HEK293 (cell line): Measurements from ENCODE around the gene STX3.

ENCODE experiments used
- GLI4 ChIP-seq: fragments of 450-650 bp; formaldehyde crosslinking; IDR thresholded peaks from 2 replicates; pipeline ENCODE4 v1.5.1; 2016; ENCODE audit warnings: missing biosample characterization, missing genetic modification characterization
- KLF1 ChIP-seq: fragments of 450-650 bp; formaldehyde crosslinking; IDR thresholded peaks from 2 replicates; pipeline ENCODE4 v1.5.1; 2016; ENCODE audit warnings: missing biosample characterization, missing genetic modification characterization
- RBAK ChIP-seq: fragments of 450-650 bp; formaldehyde crosslinking; IDR thresholded peaks from 2 replicates; pipeline ENCODE4 v1.5.1; 2016; ENCODE audit warnings: missing biosample characterization, missing genetic modification characterization
- SP2 ChIP-seq: fragments of 450-650 bp; formaldehyde crosslinking; IDR thresholded peaks from 2 replicates; pipeline ENCODE4 v1.5.1; 2016; ENCODE audit warnings: missing biosample characterization, missing genetic modification characterization
- SP3 ChIP-seq: fragments of 450-650 bp; formaldehyde crosslinking; IDR thresholded peaks from 2 replicates; pipeline ENCODE4 v1.5.1; 2016; ENCODE audit warnings: missing biosample characterization, missing genetic modification characterization
- ZBTB1 ChIP-seq: fragments of 450-650 bp; formaldehyde crosslinking; IDR thresholded peaks from 2 replicates; pipeline ENCODE4 v1.5.1; 2016; ENCODE audit warnings: missing biosample characterization, missing genetic modification characterization
- ZNF174 ChIP-seq: fragments of 450-650 bp; formaldehyde crosslinking; IDR thresholded peaks from 2 replicates; pipeline ENCODE4 v1.5.0; 2017; ENCODE audit warnings: missing biosample characterization, mild to moderate bottlenecking, missing genetic modification characterization
- ZNF184 ChIP-seq: fragments of 450-650 bp; IDR thresholded peaks from 2 replicates; pipeline ENCODE4 v1.5.1; 2018; ENCODE audit warnings: missing biosample characterization, mild to moderate bottlenecking, missing genetic modification characterization
- ZNF19 ChIP-seq: fragments of 450-650 bp; formaldehyde crosslinking; IDR thresholded peaks from 2 replicates; pipeline ENCODE4; 2016; ENCODE audit warnings: missing biosample characterization, missing genetic modification characterization, low read depth
- ZNF2 ChIP-seq: fragments of 450-650 bp; formaldehyde crosslinking; IDR thresholded peaks from 2 replicates; pipeline ENCODE4 v1.5.1; 2016; ENCODE audit warnings: missing biosample characterization, missing genetic modification characterization
- ZNF211 ChIP-seq: fragments of 450-650 bp; formaldehyde crosslinking; IDR thresholded peaks from 2 replicates; pipeline ENCODE4 v1.5.1; 2016; ENCODE audit warnings: low read depth, missing biosample characterization, missing genetic modification characterization
- ZNF292 ChIP-seq: fragments of 450-650 bp; formaldehyde crosslinking; IDR thresholded peaks from 2 replicates; pipeline ENCODE4 v1.5.1; 2016; ENCODE audit warnings: low read depth, missing biosample characterization, missing genetic modification characterization, borderline replicate concordance
- ZNF433 ChIP-seq: fragments of 450-650 bp; formaldehyde crosslinking; IDR thresholded peaks from 2 replicates; pipeline ENCODE4 v1.5.1; 2016; ENCODE audit warnings: missing biosample characterization, missing genetic modification characterization, low read depth
- ZNF48 ChIP-seq: fragments of 450-650 bp; formaldehyde crosslinking; IDR thresholded peaks from 2 replicates; pipeline ENCODE4 v1.5.1; 2016; ENCODE audit warnings: missing biosample characterization, missing genetic modification characterization
- ZNF596 ChIP-seq: fragments of 450-650 bp; IDR thresholded peaks from 2 replicates; pipeline ENCODE4 v1.5.0; 2018; ENCODE audit warnings: missing biosample characterization, mild to moderate bottlenecking, missing genetic modification characterization, moderate library complexity
- ZNF610 ChIP-seq: fragments of 450-650 bp; formaldehyde crosslinking; IDR thresholded peaks from 2 replicates; pipeline ENCODE4 v1.5.1; 2016; ENCODE audit warnings: missing biosample characterization, missing genetic modification characterization, borderline replicate concordance
- ZNF623 ChIP-seq: fragments of 450-650 bp; formaldehyde crosslinking; IDR thresholded peaks from 2 replicates; pipeline ENCODE4 v1.5.1; 2016; ENCODE audit warnings: missing biosample characterization, missing genetic modification characterization
- ZNF624 ChIP-seq: fragments of 450-650 bp; formaldehyde crosslinking; IDR thresholded peaks from 2 replicates; pipeline ENCODE4 v1.5.1; 2017; ENCODE audit warnings: missing biosample characterization, missing genetic modification characterization
- ZNF677 ChIP-seq: fragments of 450-650 bp; IDR thresholded peaks from 2 replicates; pipeline ENCODE4 v1.5.0; 2018; ENCODE audit warnings: missing biosample characterization, mild to moderate bottlenecking, missing genetic modification characterization, moderate library complexity
- ZNF830 ChIP-seq: fragments of 450-650 bp; IDR thresholded peaks from 2 replicates; pipeline ENCODE4 v1.5.0; 2018; ENCODE audit warnings: missing biosample characterization, missing genetic modification characterization, low read depth, mild to moderate bottlenecking, moderate library complexity
- TF ChIP-seq, protein P1 (sequence below): fragments of 450-650 bp; formaldehyde crosslinking; IDR thresholded peaks from 2 replicates; pipeline ENCODE4 v1.5.1; 2016; ENCODE audit warnings: missing biosample characterization, missing genetic modification characterization
- TF ChIP-seq, protein P2 (sequence below): fragments of 450-650 bp; formaldehyde crosslinking; IDR thresholded peaks from 2 replicates; pipeline ENCODE4 v1.5.1; 2016; ENCODE audit warnings: missing biosample characterization, missing genetic modification characterization
- TF ChIP-seq, protein P3 (sequence below): fragments of 450-650 bp; formaldehyde crosslinking; IDR thresholded peaks from 2 replicates; pipeline ENCODE4 v1.5.1; 2016; ENCODE audit warnings: missing biosample characterization, missing genetic modification characterization
- TF ChIP-seq, protein P4 (sequence below): fragments of 450-650 bp; formaldehyde crosslinking; IDR thresholded peaks from 2 replicates; pipeline ENCODE4 v1.5.1; 2016; ENCODE audit warnings: missing biosample characterization, missing genetic modification characterization, low read depth
- TF ChIP-seq, protein P5 (sequence below): fragments of 450-650 bp; formaldehyde crosslinking; IDR thresholded peaks from 2 replicates; pipeline ENCODE4 v1.5.1; 2016; ENCODE audit warnings: missing biosample characterization, missing genetic modification characterization
- TF ChIP-seq, protein P6 (sequence below): fragments of 450-650 bp; formaldehyde crosslinking; IDR thresholded peaks from 2 replicates; pipeline ENCODE4 v1.5.1; 2017; ENCODE audit warnings: missing biosample characterization, missing genetic modification characterization

STX3 gene

DNA sequence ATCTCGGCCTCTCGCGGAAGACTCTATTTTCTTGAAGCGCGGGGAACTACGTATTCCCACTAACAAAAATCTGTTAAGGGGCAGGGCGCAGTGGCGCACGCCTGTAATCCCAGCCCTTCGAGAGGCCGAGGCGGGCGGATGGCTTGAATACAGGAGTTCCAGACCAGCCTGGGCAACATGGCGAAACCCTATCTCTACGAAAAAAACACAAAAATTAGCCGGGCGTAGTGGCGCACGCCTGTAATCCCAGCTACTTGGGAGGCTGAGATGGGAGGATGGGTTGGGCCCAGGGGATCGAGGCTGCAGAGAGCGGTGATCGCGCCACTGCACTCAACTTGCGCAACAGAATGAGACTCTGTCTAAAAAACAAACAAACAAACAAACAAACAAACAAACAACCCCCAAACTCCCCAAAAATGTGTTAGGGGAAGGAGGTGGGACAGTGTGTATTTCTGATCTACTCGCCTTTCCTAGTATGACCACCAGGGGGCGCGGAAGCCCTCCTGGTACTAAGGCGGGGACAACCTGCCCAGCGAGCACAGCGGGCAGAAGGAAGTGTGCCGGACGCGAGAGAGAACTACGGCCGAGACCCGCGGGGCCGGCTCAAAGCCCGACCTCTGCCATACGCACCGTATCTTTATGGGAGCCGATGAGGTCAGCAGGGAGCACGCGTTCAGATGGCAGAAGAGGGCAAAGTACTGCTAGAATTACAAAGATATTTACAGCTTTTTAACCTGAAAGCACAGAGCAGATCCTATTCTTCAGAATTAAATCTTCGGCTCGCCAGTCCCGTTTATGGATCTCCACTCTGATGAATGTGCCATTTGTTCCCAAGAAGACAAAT, 1.3 kb upstream of the STX3 start (continued):
- TF ChIP-seq, protein P1, sequence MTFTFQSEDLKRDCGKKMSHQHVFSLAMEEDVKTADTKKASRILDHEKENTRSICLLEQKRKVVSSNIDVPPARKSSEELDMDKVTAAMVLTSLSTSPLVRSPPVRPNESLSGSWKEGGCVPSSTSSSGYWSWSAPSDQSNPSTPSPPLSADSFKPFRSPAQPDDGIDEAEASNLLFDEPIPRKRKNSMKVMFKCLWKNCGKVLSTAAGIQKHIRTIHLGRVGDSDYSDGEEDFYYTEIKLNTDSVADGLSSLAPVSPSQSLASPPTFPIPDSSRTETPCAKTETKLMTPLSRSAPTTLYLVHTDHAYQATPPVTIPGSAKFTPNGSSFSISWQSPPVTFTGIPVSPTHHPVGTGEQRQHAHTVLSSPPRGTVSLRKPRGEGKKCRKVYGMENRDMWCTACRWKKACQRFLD: no peak
- TF ChIP-seq ZNF292 (no peak), SP3 (tag by site-specific recombination) (no peak; the same call in none of the 2 replicates), KLF1 (no peak), ZNF610 (tag by site-specific recombination) (no peak), ZNF623 (no peak), ZNF433 (tag by site-specific recombination) (no peak), SP2 (tag by site-specific recombination) (peak; percentile 37), ZNF677 (tag by site-specific recombination) (no peak), ZNF184 (tag by site-specific recombination) (no peak), ZBTB1 (tag by site-specific recombination) (no peak), ZNF211 (tag by site-specific recombination) (no peak), ZNF48 (no peak), ZNF596 (tag by site-specific recombination) (0 out of 2 replicates have a peak, but pooled peaks have one; percentile 11), ZNF830 (no peak), ZNF19 (tag by site-specific recombination) (no peak), RBAK (tag by site-specific recombination) (no peak), ZNF174 (no peak), GLI4 (tag by site-specific recombination) (no peak), ZNF2 (peak; percentile 76), ZNF624 (tag by site-specific recombination) (no peak)
- TF ChIP-seq, protein P2, sequence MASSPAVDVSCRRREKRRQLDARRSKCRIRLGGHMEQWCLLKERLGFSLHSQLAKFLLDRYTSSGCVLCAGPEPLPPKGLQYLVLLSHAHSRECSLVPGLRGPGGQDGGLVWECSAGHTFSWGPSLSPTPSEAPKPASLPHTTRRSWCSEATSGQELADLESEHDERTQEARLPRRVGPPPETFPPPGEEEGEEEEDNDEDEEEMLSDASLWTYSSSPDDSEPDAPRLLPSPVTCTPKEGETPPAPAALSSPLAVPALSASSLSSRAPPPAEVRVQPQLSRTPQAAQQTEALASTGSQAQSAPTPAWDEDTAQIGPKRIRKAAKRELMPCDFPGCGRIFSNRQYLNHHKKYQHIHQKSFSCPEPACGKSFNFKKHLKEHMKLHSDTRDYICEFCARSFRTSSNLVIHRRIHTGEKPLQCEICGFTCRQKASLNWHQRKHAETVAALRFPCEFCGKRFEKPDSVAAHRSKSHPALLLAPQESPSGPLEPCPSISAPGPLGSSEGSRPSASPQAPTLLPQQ: no peak
- TF ChIP-seq, protein P3, sequence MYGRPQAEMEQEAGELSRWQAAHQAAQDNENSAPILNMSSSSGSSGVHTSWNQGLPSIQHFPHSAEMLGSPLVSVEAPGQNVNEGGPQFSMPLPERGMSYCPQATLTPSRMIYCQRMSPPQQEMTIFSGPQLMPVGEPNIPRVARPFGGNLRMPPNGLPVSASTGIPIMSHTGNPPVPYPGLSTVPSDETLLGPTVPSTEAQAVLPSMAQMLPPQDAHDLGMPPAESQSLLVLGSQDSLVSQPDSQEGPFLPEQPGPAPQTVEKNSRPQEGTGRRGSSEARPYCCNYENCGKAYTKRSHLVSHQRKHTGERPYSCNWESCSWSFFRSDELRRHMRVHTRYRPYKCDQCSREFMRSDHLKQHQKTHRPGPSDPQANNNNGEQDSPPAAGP (tag by site-specific recombination): no peak; the same call in none of the 2 replicates
- TF ChIP-seq, protein P4, sequence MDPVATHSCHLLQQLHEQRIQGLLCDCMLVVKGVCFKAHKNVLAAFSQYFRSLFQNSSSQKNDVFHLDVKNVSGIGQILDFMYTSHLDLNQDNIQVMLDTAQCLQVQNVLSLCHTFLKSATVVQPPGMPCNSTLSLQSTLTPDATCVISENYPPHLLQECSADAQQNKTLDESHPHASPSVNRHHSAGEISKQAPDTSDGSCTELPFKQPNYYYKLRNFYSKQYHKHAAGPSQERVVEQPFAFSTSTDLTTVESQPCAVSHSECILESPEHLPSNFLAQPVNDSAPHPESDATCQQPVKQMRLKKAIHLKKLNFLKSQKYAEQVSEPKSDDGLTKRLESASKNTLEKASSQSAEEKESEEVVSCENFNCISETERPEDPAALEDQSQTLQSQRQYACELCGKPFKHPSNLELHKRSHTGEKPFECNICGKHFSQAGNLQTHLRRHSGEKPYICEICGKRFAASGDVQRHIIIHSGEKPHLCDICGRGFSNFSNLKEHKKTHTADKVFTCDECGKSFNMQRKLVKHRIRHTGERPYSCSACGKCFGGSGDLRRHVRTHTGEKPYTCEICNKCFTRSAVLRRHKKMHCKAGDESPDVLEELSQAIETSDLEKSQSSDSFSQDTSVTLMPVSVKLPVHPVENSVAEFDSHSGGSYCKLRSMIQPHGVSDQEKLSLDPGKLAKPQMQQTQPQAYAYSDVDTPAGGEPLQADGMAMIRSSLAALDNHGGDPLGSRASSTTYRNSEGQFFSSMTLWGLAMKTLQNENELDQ: no peak
- TF ChIP-seq, protein P5, sequence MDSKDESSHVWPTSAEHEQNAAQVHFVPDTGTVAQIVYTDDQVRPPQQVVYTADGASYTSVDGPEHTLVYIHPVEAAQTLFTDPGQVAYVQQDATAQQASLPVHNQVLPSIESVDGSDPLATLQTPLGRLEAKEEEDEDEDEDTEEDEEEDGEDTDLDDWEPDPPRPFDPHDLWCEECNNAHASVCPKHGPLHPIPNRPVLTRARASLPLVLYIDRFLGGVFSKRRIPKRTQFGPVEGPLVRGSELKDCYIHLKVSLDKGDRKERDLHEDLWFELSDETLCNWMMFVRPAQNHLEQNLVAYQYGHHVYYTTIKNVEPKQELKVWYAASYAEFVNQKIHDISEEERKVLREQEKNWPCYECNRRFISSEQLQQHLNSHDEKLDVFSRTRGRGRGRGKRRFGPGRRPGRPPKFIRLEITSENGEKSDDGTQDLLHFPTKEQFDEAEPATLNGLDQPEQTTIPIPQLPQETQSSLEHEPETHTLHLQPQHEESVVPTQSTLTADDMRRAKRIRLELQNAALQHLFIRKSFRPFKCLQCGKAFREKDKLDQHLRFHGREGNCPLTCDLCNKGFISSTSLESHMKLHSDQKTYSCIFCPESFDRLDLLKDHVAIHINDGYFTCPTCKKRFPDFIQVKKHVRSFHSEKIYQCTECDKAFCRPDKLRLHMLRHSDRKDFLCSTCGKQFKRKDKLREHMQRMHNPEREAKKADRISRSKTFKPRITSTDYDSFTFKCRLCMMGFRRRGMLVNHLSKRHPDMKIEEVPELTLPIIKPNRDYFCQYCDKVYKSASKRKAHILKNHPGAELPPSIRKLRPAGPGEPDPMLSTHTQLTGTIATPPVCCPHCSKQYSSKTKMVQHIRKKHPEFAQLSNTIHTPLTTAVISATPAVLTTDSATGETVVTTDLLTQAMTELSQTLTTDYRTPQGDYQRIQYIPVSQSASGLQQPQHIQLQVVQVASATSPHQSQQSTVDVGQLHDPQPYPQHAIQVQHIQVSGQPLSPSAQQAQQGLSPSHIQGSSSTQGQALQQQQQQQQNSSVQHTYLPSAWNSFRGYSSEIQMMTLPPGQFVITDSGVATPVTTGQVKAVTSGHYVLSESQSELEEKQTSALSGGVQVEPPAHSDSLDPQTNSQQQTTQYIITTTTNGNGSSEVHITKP (tag by site-specific recombination): no peak
- TF ChIP-seq, protein P6, sequence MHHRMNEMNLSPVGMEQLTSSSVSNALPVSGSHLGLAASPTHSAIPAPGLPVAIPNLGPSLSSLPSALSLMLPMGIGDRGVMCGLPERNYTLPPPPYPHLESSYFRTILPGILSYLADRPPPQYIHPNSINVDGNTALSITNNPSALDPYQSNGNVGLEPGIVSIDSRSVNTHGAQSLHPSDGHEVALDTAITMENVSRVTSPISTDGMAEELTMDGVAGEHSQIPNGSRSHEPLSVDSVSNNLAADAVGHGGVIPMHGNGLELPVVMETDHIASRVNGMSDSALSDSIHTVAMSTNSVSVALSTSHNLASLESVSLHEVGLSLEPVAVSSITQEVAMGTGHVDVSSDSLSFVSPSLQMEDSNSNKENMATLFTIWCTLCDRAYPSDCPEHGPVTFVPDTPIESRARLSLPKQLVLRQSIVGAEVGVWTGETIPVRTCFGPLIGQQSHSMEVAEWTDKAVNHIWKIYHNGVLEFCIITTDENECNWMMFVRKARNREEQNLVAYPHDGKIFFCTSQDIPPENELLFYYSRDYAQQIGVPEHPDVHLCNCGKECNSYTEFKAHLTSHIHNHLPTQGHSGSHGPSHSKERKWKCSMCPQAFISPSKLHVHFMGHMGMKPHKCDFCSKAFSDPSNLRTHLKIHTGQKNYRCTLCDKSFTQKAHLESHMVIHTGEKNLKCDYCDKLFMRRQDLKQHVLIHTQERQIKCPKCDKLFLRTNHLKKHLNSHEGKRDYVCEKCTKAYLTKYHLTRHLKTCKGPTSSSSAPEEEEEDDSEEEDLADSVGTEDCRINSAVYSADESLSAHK: peak; percentile 11; the same call in 1 of the 2 replicates
